Stimulated activated CD8-positive, alpha-beta memory T cell treated with anti-CD3 and anti-CD28 coated beads, Interleukin-7, amount 100 ng/mL, for 48 hours (primary cell): Measurements from ENCODE around the gene PCNA.

Experiments used
- DNase-seq, 2 donors: peaks; one replicate each; pipeline ENCODE4 v3.0.0-alpha.2; 2020; ENCODE audit warnings: low read depth in 1 of 2; ENCODE audit errors: extremely low read depth in 1 of 2

The PCNA gene

GRCh38 chr20:5119435-5120184 lies at the start of gene PCNA:
TSS of gene PCNA (minus strand) at chr20:5119958. CDS start at chr20:5119798, 160 bp downstream.
- DNase-seq: peak; percentile 98

GRCh38 chr20:5168651-5169396 lies 49.1 kb upstream of the PCNA start:
- no peak for DNase-seq

GRCh38 chr20:5164645-5165625 lies 45.2 kb upstream of the PCNA start:
- no peak for DNase-seq

GRCh38 chr20:5161536-5162164 lies 41.9 kb upstream of the PCNA start:
- no peak for DNase-seq

GRCh38 chr20:5160882-5161281 lies 41.1 kb upstream of the PCNA start:
- DNase-seq: no peak

GRCh38 chr20:5159928-5160327 lies 40.2 kb upstream of the PCNA start:
- no peak for DNase-seq

GRCh38 chr20:5156675-5157448 lies 37.1 kb upstream of the PCNA start:
- no peak for DNase-seq

- DNase-seq: no peak
These were observed 35.6 kb upstream of the PCNA start for GRCh38 chr20:5155404-5155803.

- DNase-seq: no peak
These were observed 34.8 kb upstream of the PCNA start for GRCh38 chr20:5154543-5154925.

GRCh38 chr20:5153612-5154542 lies 34.1 kb upstream of the PCNA start:
- DNase-seq: no peak

GRCh38 chr20:5153152-5153467 lies 33.4 kb upstream of the PCNA start:
- DNase-seq: no peak

- no peak for DNase-seq
These were observed 30.7 kb upstream of the PCNA start for GRCh38 chr20:5150226-5151076.

- no peak for DNase-seq
These were observed 30.1 kb upstream of the PCNA start for GRCh38 chr20:5149892-5150225.

GRCh38 chr20:5148581-5148980 lies 28.8 kb upstream of the PCNA start:
- DNase-seq: no peak

GRCh38 chr20:5146871-5147592 lies 27.3 kb upstream of the PCNA start:
- no peak for DNase-seq

- DNase-seq: no peak
These were observed 26.4 kb upstream of the PCNA start for GRCh38 chr20:5146099-5146668.

- no peak for DNase-seq
These were observed 25.8 kb upstream of the PCNA start for GRCh38 chr20:5145365-5146098.
